ENCODE measurements around the gene SCRG1. TPM values are rescaled to one million over a fixed set of nuclear protein-coding genes. Genes with fewer than 3 reads are reported as not detected.

SCRG1 gene
- total and polyA plus RNA-seq, 4 donors = 0.06 to 0.64 (median 0.13) TPM

GRCh38 chr4:173410079-173410478, 11.2 kb upstream of the SCRG1 start:
- H3K36me3 ChIP-seq (ENCODE audit: control insufficient read depth in 4 of 4, insufficient read depth in 4 of 4, low read length in 4 of 4) = peaks cover 0 to 4% (median 2%) of the 10 kb centered on the region in 4 donors
- no peak overlapping the region for H3K9ac ChIP-seq (ENCODE audit: insufficient read depth in 1 of 2, low read length in 2 of 2)
- WGBS, 2 donors = 50% methylated on average over 2 of the region's 2 CpGs
- no peak overlapping the region for H3K4me3 ChIP-seq
- no peaks in the 10 kb centered on the region for H3K9me3 ChIP-seq (ENCODE audit: control insufficient read depth in 4 of 4, insufficient read depth in 3 of 4, low read length in 3 of 4)
- ATAC-seq (ENCODE audit: insufficient read depth, low FRiP score) (no peak), DNase-seq (no peak)
- TF ChIP-seq, protein P1, sequence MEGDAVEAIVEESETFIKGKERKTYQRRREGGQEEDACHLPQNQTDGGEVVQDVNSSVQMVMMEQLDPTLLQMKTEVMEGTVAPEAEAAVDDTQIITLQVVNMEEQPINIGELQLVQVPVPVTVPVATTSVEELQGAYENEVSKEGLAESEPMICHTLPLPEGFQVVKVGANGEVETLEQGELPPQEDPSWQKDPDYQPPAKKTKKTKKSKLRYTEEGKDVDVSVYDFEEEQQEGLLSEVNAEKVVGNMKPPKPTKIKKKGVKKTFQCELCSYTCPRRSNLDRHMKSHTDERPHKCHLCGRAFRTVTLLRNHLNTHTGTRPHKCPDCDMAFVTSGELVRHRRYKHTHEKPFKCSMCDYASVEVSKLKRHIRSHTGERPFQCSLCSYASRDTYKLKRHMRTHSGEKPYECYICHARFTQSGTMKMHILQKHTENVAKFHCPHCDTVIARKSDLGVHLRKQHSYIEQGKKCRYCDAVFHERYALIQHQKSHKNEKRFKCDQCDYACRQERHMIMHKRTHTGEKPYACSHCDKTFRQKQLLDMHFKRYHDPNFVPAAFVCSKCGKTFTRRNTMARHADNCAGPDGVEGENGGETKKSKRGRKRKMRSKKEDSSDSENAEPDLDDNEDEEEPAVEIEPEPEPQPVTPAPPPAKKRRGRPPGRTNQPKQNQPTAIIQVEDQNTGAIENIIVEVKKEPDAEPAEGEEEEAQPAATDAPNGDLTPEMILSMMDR (IDR thresholded peaks at IDR 0.05; ENCODE audit: control extremely low read depth, extremely low read depth) = no peak
- H3K27me3 ChIP-seq (ENCODE audit: control insufficient read depth in 3 of 3, insufficient read depth in 3 of 3, low read length in 2 of 3) = no peaks in the 10 kb centered on the region
- H3K27ac ChIP-seq (ENCODE audit: low read depth in 1 of 2, low read length in 1 of 2) = no peak overlapping the region
- peaks cover 0 to 4% (median 0%) of the 10 kb centered on the region in 5 donors for H3K4me1 ChIP-seq (ENCODE audit: control insufficient read depth in 5 of 5, insufficient read depth in 5 of 5, low read length in 5 of 5)

DNA sequence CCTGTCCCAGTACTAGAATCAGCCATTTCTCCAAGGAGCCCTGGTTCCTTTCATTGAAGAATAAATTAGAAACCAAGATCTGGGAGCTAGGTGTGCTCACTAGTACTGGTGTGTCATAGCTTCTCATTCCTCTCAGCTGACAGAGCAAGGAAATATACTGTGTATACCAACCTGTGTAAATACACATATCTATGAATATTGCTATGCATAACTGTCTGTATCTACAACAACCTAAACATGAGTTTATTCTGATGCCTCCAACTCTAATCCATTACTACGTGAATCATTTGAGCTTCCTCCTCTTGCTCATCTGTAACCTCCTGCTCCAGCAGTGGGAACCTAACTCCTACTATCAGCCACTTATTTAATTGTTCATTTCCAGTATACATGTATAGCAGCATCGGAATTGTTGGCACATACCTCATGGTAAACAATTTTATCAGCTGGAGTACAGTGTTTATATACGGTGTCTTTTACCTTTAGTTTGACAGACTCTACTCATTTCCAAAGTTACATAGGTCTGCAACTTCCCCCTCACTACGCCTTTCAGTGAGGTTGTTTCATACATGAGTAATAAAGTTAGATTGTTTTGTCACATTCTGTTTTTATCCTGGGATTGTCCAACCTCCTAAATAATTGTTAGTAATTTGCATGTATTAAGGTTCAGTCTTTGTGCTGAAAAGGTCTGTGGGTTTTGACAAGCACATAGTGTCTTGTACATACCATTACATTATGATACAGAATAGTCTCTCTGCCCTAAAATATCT, 7.1 kb upstream of the SCRG1 start:
- TF ChIP-seq, protein P1 (IDR thresholded peaks at IDR 0.05; ENCODE audit: control extremely low read depth, extremely low read depth) = no peak
- no peak overlapping the region for H3K9ac ChIP-seq (ENCODE audit: insufficient read depth in 1 of 2, low read length in 2 of 2)
- H3K4me3 ChIP-seq = no peak overlapping the region
- WGBS, 2 donors = 88% methylated on average over 4 of the region's 4 CpGs
- DNase-seq (no peak), ATAC-seq (ENCODE audit: insufficient read depth, low FRiP score) (no peak)
- H3K9me3 ChIP-seq (ENCODE audit: control insufficient read depth in 4 of 4, insufficient read depth in 3 of 4, low read length in 3 of 4) = no peaks in the 10 kb centered on the region
- no peak overlapping the region for H3K27ac ChIP-seq (ENCODE audit: low read depth in 1 of 2, low read length in 1 of 2)
- peaks cover 0 to 7% (median 3%) of the 10 kb centered on the region in 4 donors for H3K36me3 ChIP-seq (ENCODE audit: control insufficient read depth in 4 of 4, insufficient read depth in 4 of 4, low read length in 4 of 4)
- H3K27me3 ChIP-seq (ENCODE audit: control insufficient read depth in 3 of 3, insufficient read depth in 3 of 3, low read length in 2 of 3) = no peaks in the 10 kb centered on the region
- H3K4me1 ChIP-seq (ENCODE audit: control insufficient read depth in 5 of 5, insufficient read depth in 5 of 5, low read length in 5 of 5) = no peaks in the 10 kb centered on the region

GRCh38 chr4:173404296-173404865, 5.5 kb upstream of the SCRG1 start:
- Histone ChIP-seq H3K4me1 (ENCODE audit: control insufficient read depth in 5 of 5, insufficient read depth in 5 of 5, low read length in 5 of 5) (no peaks in the 10 kb centered on the region), H3K9me3 (ENCODE audit: control insufficient read depth in 4 of 4, insufficient read depth in 3 of 4, low read length in 3 of 4) (no peaks in the 10 kb centered on the region), H3K36me3 (ENCODE audit: control insufficient read depth in 4 of 4, insufficient read depth in 4 of 4, low read length in 4 of 4) (peaks cover 0 to 7% (median under 1%) of the 10 kb centered on the region in 4 donors), H3K27ac (ENCODE audit: low read depth in 1 of 2, low read length in 1 of 2) (no peak overlapping the region), H3K27me3 (ENCODE audit: control insufficient read depth in 3 of 3, insufficient read depth in 3 of 3, low read length in 2 of 3) (no peaks in the 10 kb centered on the region), H3K4me3 (no peak overlapping the region), H3K9ac (ENCODE audit: insufficient read depth in 1 of 2, low read length in 2 of 2) (no peak overlapping the region)
- ATAC-seq (ENCODE audit: insufficient read depth, low FRiP score) (no peak), DNase-seq (peak in 1 of 3 donors; percentile 10)
- WGBS, 2 donors = 82 to 93% methylated on average over 3 of the region's 3 CpGs
- TF ChIP-seq, protein P1 (IDR thresholded peaks at IDR 0.05; ENCODE audit: control extremely low read depth, extremely low read depth) = no peak

Measured in lung (tissue), 12 donors.